Bladder microvascular endothelial cell (primary cell): ENCODE data around the gene CDC42EP4. TPM values are rescaled to one million over a fixed set of nuclear protein-coding genes. Genes with fewer than 3 reads are reported as not detected.

Experiments
- total RNA-seq: library from RNA; depleted of rRNA; stranded (reverse); fragments of >200 nt; gene quantifications from 2 replicates; pipeline ENCODE4 v1.2.3, GENCODE V29; 2014

CDC42EP4 gene, protein sequence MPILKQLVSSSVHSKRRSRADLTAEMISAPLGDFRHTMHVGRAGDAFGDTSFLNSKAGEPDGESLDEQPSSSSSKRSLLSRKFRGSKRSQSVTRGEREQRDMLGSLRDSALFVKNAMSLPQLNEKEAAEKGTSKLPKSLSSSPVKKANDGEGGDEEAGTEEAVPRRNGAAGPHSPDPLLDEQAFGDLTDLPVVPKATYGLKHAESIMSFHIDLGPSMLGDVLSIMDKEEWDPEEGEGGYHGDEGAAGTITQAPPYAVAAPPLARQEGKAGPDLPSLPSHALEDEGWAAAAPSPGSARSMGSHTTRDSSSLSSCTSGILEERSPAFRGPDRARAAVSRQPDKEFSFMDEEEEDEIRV
- 10.7 and 22.0 TPM in 2 replicates for total RNA-seq

DNA sequence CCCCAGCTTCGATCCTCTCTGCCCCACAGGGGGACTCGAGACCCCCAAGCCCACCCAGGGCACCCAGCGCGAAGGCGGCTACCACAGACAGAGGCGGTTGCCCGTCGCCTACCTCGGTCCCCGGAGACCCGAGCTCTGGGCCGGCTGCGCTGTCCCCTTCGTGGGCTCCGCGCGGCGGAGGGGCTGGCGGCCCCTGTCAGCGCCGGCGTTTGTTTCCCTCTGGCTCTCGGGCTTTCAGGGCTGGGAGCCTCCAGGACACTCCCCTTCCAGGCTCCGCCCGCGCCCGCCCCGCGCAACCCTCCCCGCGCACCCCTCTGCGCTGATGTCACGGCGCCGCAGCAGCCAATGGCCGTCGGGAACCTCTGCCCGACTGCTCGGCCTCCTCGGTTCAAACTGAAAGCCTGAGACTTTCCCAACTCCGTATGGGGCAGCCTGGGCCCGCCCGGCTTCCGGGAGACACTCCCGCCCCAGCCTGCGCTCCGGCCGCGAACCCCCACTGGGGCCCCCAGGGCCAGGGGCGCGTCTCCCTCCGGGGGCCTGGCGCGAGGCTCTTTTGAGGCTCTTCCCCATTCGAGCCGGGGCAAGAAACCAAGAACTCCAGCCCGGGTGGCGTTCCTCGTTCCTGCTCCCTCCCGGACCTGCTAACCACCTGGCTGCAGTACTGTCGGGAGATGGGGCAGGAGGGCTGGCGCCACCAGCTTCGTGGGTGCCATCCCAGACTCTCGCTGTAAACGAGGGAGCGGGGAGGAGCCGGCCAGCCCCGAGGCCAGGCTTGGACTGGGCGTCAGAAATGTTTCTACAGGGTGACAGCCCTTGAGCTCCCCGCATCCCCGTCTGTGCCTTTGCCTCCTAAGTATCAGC, at the start of gene CDC42EP4:
TSS of gene CDC42EP4 (minus strand) at position 221 of the 861 bp plus-strand sequence. CDS start 25,501 bp downstream, outside the sequence.

DNA sequence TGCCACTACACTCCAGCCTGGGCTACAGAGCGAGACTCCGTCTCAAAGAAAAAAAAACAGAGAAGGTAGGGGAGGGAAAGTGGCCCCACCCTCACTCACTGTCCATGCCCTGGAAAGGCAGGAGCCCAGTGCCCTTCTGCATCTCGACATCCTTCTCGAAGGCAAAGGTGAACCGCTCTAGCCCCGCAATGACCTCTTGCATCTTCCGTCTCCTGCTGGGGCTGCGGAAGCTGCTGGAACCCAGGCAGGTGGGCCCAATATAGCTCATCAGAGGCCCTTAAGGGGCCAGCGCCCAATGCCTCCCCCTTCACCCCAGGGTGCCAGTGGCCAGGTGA, 50.2 kb downstream of the CDC42EP4 start, which contains the start of gene CPSF4L:
TSS of gene CPSF4L (minus strand) at position 264 of the 335 bp plus-strand sequence. CDS start at position 202, 62 bp downstream.

Other genes starting within 250 kb of the CDC42EP4 start
- gene SLC39A11, start 219.3 kb downstream of the CDC42EP4 start, total RNA-seq: 5.2 and 16.7 TPM in 2 replicates
- under 0.01 TPM in 1 of 2 replicates, not detected in the other for gene SSTR2, start 147.0 kb downstream of the CDC42EP4 start, total RNA-seq
- 11.7 and 22.9 TPM in 2 replicates for gene COG1, start 118.9 kb downstream of the CDC42EP4 start, total RNA-seq
- gene CPSF4L, start 50.1 kb downstream of the CDC42EP4 start, total RNA-seq: not detected in 2 replicates